Ecto neural progenitor cell (in vitro differentiated cells): ENCODE data around the gene AKR1C2.
"Not testable (repeated sequence)": the region's sequence is repeated elsewhere in the genome, so short reads cannot be mapped to it uniquely, and the experiment has no call there.

ENCODE experiments used
- DNase-seq: peaks from one replicate; pipeline ENCODE4 v3.0.0-alpha.2; 2018; ENCODE audit warnings: low spot score

Gene AKR1C2

GRCh38 chr10:5003127-5004029 lies at the start of gene AKR1C2:
AKR1C2 (minus strand) TSS chr10:5003857; CDS start chr10:5003835, 22 bp downstream.
- not testable (repeated sequence) for DNase-seq

GRCh38 chr10:5052951-5053500 lies 49.4 kb upstream of the AKR1C2 start:
- DNase-seq = not testable (repeated sequence)

GRCh38 chr10:5047912-5048628 lies 44.4 kb upstream of the AKR1C2 start:
- DNase-seq = no peak

- not testable (repeated sequence) for DNase-seq
These were observed 43.4 kb upstream of the AKR1C2 start for GRCh38 chr10:5047055-5047454.

GRCh38 chr10:5046410-5046809 lies 42.8 kb upstream of the AKR1C2 start:
- DNase-seq = no peak

GRCh38 chr10:5045095-5045494 lies 41.4 kb upstream of the AKR1C2 start:
- no peak for DNase-seq

- DNase-seq = no peak
These were observed 40.1 kb upstream of the AKR1C2 start for GRCh38 chr10:5043716-5044115.

- no peak for DNase-seq
These were observed 39.3 kb upstream of the AKR1C2 start for GRCh38 chr10:5042922-5043321.

- no peak for DNase-seq
These were observed 37.9 kb upstream of the AKR1C2 start for GRCh38 chr10:5041471-5042023.

- no peak for DNase-seq
These were observed 37.3 kb upstream of the AKR1C2 start for GRCh38 chr10:5040781-5041470.

GRCh38 chr10:5040010-5040673 lies 36.5 kb upstream of the AKR1C2 start:
- no peak for DNase-seq

- DNase-seq = no peak
These were observed 35.1 kb upstream of the AKR1C2 start for GRCh38 chr10:5038733-5039132.

GRCh38 chr10:5038101-5038500 lies 34.4 kb upstream of the AKR1C2 start:
- no peak for DNase-seq

- no peak for DNase-seq
These were observed 32.9 kb upstream of the AKR1C2 start for GRCh38 chr10:5036511-5036910.

GRCh38 chr10:5035356-5035755 lies 31.7 kb upstream of the AKR1C2 start:
- no peak for DNase-seq

- DNase-seq = no peak
These were observed 30.9 kb upstream of the AKR1C2 start for GRCh38 chr10:5034588-5034987.

- no peak for DNase-seq
These were observed 29.6 kb upstream of the AKR1C2 start for GRCh38 chr10:5033061-5033778.

- not testable (repeated sequence) for DNase-seq
These were observed 28.8 kb upstream of the AKR1C2 start for GRCh38 chr10:5032444-5032843.

- DNase-seq = not testable (repeated sequence)
These were observed 27.9 kb upstream of the AKR1C2 start for GRCh38 chr10:5031588-5031987.

GRCh38 chr10:5030989-5031388 lies 27.3 kb upstream of the AKR1C2 start:
- no peak for DNase-seq

GRCh38 chr10:5025461-5025881 lies 21.8 kb upstream of the AKR1C2 start:
- not testable (repeated sequence) for DNase-seq
